Endothelial cell of umbilical vein (primary cell): ENCODE measurements around the gene UCHL1. TPM values are rescaled to one million over a fixed set of nuclear protein-coding genes. Genes with fewer than 3 reads are reported as not detected.

Experiments used
- BruUV-seq: library from RNA; stranded (reverse); fragments of 400-500 nt; replicated peaks from 2 replicates; lab custom pipeline; 2021; lab: Mats Ljungman, UMichigan
- CTCF ChIA-PET: fragments of 300-600, 350-600 bp; sonication (Branson Sonifier 250); formaldehyde crosslinking; loops from one replicate; lab custom pipeline; 2021; ENCODE audit warnings: antibody characterized with exemption, inconsistent platforms; lab: Charles Lee
- POLR2A ChIA-PET: fragments of 300-600, 350-600 bp; sonication (Branson Sonifier 250); formaldehyde crosslinking; loops from one replicate; lab custom pipeline; 2021; ENCODE audit warnings: antibody characterized with exemption, inconsistent platforms; lab: Charles Lee
- DNase-seq: peaks from one replicate; pipeline ENCODE4 v3.0.0-alpha.2; 2011; ENCODE audit warnings: low read depth, low spot score
- FAIRE-seq: peaks from 2 replicates; lab custom pipeline; 2011; peaks lifted over from hg19 to GRCh38; lab: Jason Lieb, UNC
- H2AFZ ChIP-seq: 2 replicates; pipeline ENCODE4 v1.6.0; 2012; ENCODE audit warnings: low read depth, low read length, control low read depth, inconsistent platforms
- H3K27ac ChIP-seq: 2 replicates; pipeline ENCODE4 v1.5.1; 2011; ENCODE audit warnings: low read depth, mild to moderate bottlenecking, control low read depth, low read length, moderate library complexity; ENCODE audit not compliant: insufficient read depth
- H3K27me3 ChIP-seq, 2 experiments: 2 replicates each; pipeline versions ENCODE4 v1.6.0 to v1.6.1; 2011; ENCODE audit warnings: low read length in 2 of 2, mixed read lengths in 1 of 2; ENCODE audit not compliant: control insufficient read depth in 2 of 2, insufficient read depth in 2 of 2
- H3K36me3 ChIP-seq, 2 experiments: 2 replicates in 1 of 2; 3 replicates in 1 of 2; pipeline ENCODE4 v1.5.1; 2011; ENCODE audit warnings: low read length in 2 of 2, mild to moderate bottlenecking in 1 of 2, moderate library complexity in 1 of 2; ENCODE audit not compliant: control insufficient read depth in 2 of 2, insufficient read depth in 2 of 2; ENCODE audit errors: extremely low read depth in 1 of 2
- H3K4me1 ChIP-seq: 3 replicates; pipeline ENCODE4 v1.5.1; 2011; ENCODE audit warnings: mild to moderate bottlenecking, low read length; ENCODE audit not compliant: control insufficient read depth, insufficient read depth; ENCODE audit errors: extremely low read depth
- H3K4me2 ChIP-seq: 2 replicates; pipeline ENCODE4 v1.6.1; 2011; ENCODE audit warnings: low read length, control low read depth, mixed read lengths; ENCODE audit not compliant: insufficient read depth
- H3K4me3 ChIP-seq, 3 experiments: fragments of 200-600 bp in 1 of 3; sonication (generic), shearing (Covaris generic) in 1 of 3; replicated peaks in 1 of 3; 2 replicates each; pipeline ENCODE4 v1.5.1; 2011 to 2016; ENCODE audit warnings: control low read depth in 3 of 3, low read length in 3 of 3, mild to moderate bottlenecking in 2 of 3, inconsistent platforms in 1 of 3, low read depth in 1 of 3, moderate library complexity in 1 of 3; ENCODE audit not compliant: insufficient read depth in 1 of 3
- H3K79me2 ChIP-seq: 2 replicates; pipeline ENCODE4 v1.6.0; 2012; ENCODE audit warnings: low read length, inconsistent platforms; ENCODE audit not compliant: control insufficient read depth, insufficient read depth
- H3K9ac ChIP-seq: replicated peaks from 2 replicates; pipeline ENCODE3; 2011; ENCODE audit warnings: low read length, control low read depth; ENCODE audit not compliant: insufficient read depth; ENCODE audit errors: extremely low read depth
- H3K9me1 ChIP-seq: replicated peaks from 3 replicates; pipeline ENCODE4 v1.6.0; 2011; ENCODE audit warnings: mild to moderate bottlenecking, low read length; ENCODE audit not compliant: control insufficient read depth, insufficient read depth; ENCODE audit errors: extremely low read depth
- H3K9me3 ChIP-seq: replicated peaks from 2 replicates; pipeline ENCODE4 v1.5.1; 2012; ENCODE audit warnings: low read length, inconsistent platforms; ENCODE audit not compliant: control insufficient read depth, insufficient read depth
- H4K20me1 ChIP-seq: replicated peaks from 2 replicates; pipeline ENCODE3; 2011; ENCODE audit warnings: mild to moderate bottlenecking, low read length; ENCODE audit not compliant: control insufficient read depth, insufficient read depth; ENCODE audit errors: extremely low read depth
- FOS ChIP-seq: IDR thresholded peaks from 2 replicates; pipeline ENCODE4 v1.6.1; 2011; ENCODE audit warnings: mild to moderate bottlenecking, low read length, moderate library complexity, borderline replicate concordance; ENCODE audit not compliant: insufficient read depth
- JUN ChIP-seq: IDR thresholded peaks from 2 replicates; pipeline ENCODE4 v1.6.1; 2011; ENCODE audit warnings: borderline replicate concordance, low read depth; ENCODE audit not compliant: insufficient read length, insufficient read depth
- MYC ChIP-seq: IDR thresholded peaks from one replicate; pipeline ENCODE4 v1.6.1; 2011; ENCODE audit warnings: mild to moderate bottlenecking, low read depth, low read length
- POLR2AphosphoS5 ChIP-seq: IDR thresholded peaks from 2 replicates; pipeline ENCODE4 v1.6.1; 2012; ENCODE audit warnings: low read depth, mild to moderate bottlenecking, control low read depth, low read length, moderate library complexity; ENCODE audit not compliant: insufficient read depth
- dilution Hi-C: fragments of 300-500 bp; cut with MboI; formaldehyde crosslinking; loops from one replicate; pipeline ENCODE4 v1.15.0; 2019; ENCODE audit warnings: low sequenced_read_pairs; ENCODE audit not compliant: extremely low pct_ligation_motif_present
- intact Hi-C: fragments of 100-400 bp; cut with micrococcal nuclease; formaldehyde crosslinking; loops from one replicate; pipeline ENCODE4 v1.10.0; 2022
- polyA plus RNA-seq, 4 experiments: library from polyadenylated mRNA; depleted of rRNA in 3 of 4; stranded (reverse) in 3 of 4; unstranded in 1 of 4; fragments of >200 nt; gene quantifications; 2 replicates each; pipeline versions ENCODE4 v1.2.1 to v1.2.3, GENCODE V29; 2011 to 2012; ENCODE audit warnings: missing spikeins in 1 of 4
- total RNA-seq: library from RNA; stranded (reverse); gene quantifications from 2 replicates; pipeline ENCODE4 v1.2.3, GENCODE V29; 2021
- TF ChIP-seq, protein P1 (sequence below): IDR thresholded peaks from 2 replicates; pipeline ENCODE4 v1.6.1; 2011; ENCODE audit not compliant: insufficient read depth, insufficient read length
- TF ChIP-seq, protein P2 (sequence below), 2 donors: IDR thresholded peaks; 1 replicate in 1 of 2; 2 replicates in 1 of 2; pipeline ENCODE4 v1.5.1; 2011; ENCODE audit warnings: low read length in 2 of 2, mild to moderate bottlenecking in 2 of 2, moderate library complexity in 2 of 2, control low read depth in 1 of 2, inconsistent platforms in 1 of 2, low read depth in 1 of 2; ENCODE audit not compliant: insufficient read depth in 1 of 2; ENCODE audit errors: extremely low read depth in 1 of 2

Gene UCHL1
- total and polyA plus RNA-seq, 2 donors (not counting 3 experiments of a cell fraction or from before 2014, with no cell fraction given) = 501 to 1,128 TPM

DNA sequence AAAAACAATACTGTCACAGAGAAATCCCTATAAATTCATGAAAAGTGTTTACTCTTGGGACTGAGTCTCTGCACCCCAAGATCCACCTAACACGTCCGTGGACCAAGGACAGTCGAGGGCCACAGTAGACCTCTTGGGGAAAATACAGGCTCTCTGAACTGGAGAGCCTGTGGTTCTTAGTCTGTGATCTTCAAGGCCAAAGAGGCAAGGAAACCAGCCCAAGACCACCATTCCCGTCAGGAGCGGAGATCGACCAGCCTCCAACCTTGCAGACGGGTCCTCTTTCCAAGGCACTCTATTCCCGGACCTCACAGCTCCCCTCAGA is 40.8 kb upstream of the UCHL1 start:
- dilution Hi-C loops = loop anchor here (25.0 kb wide), 1 partner anchor 279 kb away; no protein-coding TSS in a partner anchor
- DNase-seq (peak; percentile 52), FAIRE-seq (no peak)
- Histone ChIP-seq H3K4me2 (peak overlapping the region; percentile 63), H3K36me3 (no peaks in the 10 kb centered on the region), H3K9ac (peak overlapping the region; percentile 96), H2AFZ (peak overlapping the region; percentile 72), H3K4me3 (peak overlapping the region; percentile 17 to 79 (median 70)), H3K27ac (peak overlapping the region; percentile 71), H3K79me2 (peaks cover 34% of the 10 kb centered on the region), H3K27me3 (no peaks in the 10 kb centered on the region), H3K9me3 (no peaks in the 10 kb centered on the region), H3K4me1 (peaks cover 33% of the 10 kb centered on the region), H3K9me1 (no peaks in the 10 kb centered on the region), H4K20me1 (no peaks in the 10 kb centered on the region)
- ChIA-PET CTCF (interaction anchor here (1.0 to 7.5 kb wide), 11 partner anchors 12 to 446 kb away, joined by 3 to 179 read pairs (median 5); no protein-coding TSS in a partner anchor), POLR2A (interaction anchor here (1.6 kb wide), 1 partner anchor 41 kb away, joined by 6 read pairs; the partner anchor contains the start of gene UCHL1)
- intact Hi-C loops = loop anchor here (5.0 kb wide), 1 partner anchor 41 kb away; the partner anchor contains the start of gene UCHL1
- BruUV-seq = no TSS peak
- TF ChIP-seq FOS = no peak
- no peak for TF ChIP-seq JUN
- TF ChIP-seq MYC = no peak
- TF ChIP-seq, protein P1, sequence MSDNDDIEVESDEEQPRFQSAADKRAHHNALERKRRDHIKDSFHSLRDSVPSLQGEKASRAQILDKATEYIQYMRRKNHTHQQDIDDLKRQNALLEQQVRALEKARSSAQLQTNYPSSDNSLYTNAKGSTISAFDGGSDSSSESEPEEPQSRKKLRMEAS = no peak

DNA sequence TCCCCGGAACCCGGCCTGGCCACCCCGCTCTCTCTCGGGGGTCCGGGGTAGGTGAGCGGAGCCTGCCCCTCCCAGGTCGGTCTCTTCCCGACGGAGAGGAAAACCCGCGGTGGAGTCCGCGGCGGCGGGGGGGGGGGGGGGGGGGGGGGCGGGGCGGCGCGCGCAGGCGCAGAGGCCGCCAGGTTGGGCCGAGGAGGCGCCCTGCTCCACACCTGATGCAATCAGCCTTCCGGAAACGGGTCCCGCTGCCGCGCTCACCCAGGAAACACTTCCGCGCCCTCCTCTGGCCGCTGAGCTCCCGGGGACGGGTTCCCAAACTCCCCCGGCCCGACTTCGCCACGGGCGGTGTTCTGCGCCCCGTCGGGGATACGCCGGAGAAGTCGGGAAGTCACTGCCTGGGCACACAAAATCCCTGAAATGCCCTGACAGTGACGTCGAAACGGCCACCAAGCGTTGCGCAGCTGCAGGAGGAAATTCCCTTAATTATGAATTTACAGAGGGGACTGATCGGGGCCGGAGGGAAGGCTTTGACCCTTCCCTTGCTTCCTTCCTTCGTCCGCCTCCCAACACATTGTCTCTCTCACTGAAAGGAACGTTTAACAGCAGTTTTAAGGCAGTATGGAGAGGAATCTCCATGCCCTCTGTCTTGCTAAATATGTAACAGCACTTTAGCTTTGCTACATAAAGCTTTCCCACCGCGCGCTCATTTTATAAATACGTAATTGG is 40.3 kb upstream of the UCHL1 start:
- TF ChIP-seq, protein P2, sequence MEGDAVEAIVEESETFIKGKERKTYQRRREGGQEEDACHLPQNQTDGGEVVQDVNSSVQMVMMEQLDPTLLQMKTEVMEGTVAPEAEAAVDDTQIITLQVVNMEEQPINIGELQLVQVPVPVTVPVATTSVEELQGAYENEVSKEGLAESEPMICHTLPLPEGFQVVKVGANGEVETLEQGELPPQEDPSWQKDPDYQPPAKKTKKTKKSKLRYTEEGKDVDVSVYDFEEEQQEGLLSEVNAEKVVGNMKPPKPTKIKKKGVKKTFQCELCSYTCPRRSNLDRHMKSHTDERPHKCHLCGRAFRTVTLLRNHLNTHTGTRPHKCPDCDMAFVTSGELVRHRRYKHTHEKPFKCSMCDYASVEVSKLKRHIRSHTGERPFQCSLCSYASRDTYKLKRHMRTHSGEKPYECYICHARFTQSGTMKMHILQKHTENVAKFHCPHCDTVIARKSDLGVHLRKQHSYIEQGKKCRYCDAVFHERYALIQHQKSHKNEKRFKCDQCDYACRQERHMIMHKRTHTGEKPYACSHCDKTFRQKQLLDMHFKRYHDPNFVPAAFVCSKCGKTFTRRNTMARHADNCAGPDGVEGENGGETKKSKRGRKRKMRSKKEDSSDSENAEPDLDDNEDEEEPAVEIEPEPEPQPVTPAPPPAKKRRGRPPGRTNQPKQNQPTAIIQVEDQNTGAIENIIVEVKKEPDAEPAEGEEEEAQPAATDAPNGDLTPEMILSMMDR (IDR thresholded peaks at IDR 0.05; ENCODE audit: extremely low read depth in 1 of 2, insufficient read depth in 1 of 2, low read depth in 1 of 2, low read length in 2 of 2) = no peak
- TF ChIP-seq POLR2AphosphoS5 = peak; percentile 36
- ChIA-PET POLR2A (interaction anchor here (1.6 kb wide), 1 partner anchor 40 kb away, joined by 6 read pairs; the partner anchor contains the start of gene UCHL1), CTCF (interaction anchor here (0.9 to 7.5 kb wide), 11 partner anchors 12 to 445 kb away, joined by 3 to 179 read pairs (median 4); no protein-coding TSS in a partner anchor)
- H4K20me1 ChIP-seq = no peaks in the 10 kb centered on the region
- no peaks in the 10 kb centered on the region for H3K36me3 ChIP-seq
- intact Hi-C loops (loop anchor here (5.0 kb wide), 1 partner anchor 41 kb away; the partner anchor contains the start of gene UCHL1), dilution Hi-C loops (loop anchor here (25.0 kb wide), 1 partner anchor 279 kb away; no protein-coding TSS in a partner anchor)
- FAIRE-seq (peak; percentile 50), DNase-seq (peak; percentile 86)
- H3K27me3 ChIP-seq = no peaks in the 10 kb centered on the region
- no peaks in the 10 kb centered on the region for H3K9me1 ChIP-seq
- peaks cover 33% of the 10 kb centered on the region for H3K4me1 ChIP-seq
- peaks cover 28% of the 10 kb centered on the region for H3K79me2 ChIP-seq
- peak overlapping the region; percentile 94 for H3K27ac ChIP-seq
- no peaks in the 10 kb centered on the region for H3K9me3 ChIP-seq
- TSS peak; percentile 74 for BruUV-seq
- peak overlapping the region; percentile 97 for H2AFZ ChIP-seq
- peak overlapping the region; percentile 96 for H3K9ac ChIP-seq
- peak overlapping the region; percentile 98 for H3K4me2 ChIP-seq
- peak overlapping the region; percentile 77 to 79 (median 77) for H3K4me3 ChIP-seq
